Naive thymus-derived CD8-positive, alpha-beta T cell (primary cell): ENCODE data around the gene SMAD7. TPM values are rescaled to one million over a fixed set of nuclear protein-coding genes. Genes with fewer than 3 reads are reported as not detected.

Source experiments
- ATAC-seq, 2 donors: fragments of 150-1000 bp; cut with Tn5 transposase in 1 of 2; sonication (Bioruptor Pico), chemical (Tn5 transposase) in 1 of 2; 1 replicate in 1 of 2; 2 replicates in 1 of 2; pipeline ENCODE4 v1.10.0; 2021; ENCODE audit warnings: mild to moderate bottlenecking in 2 of 2, moderate library complexity in 2 of 2
- POLR2A ChIA-PET: fragments of 350-600 bp; sonication (Branson Sonifier 250); formaldehyde crosslinking; loops from one replicate; lab custom pipeline; 2021; ENCODE audit warnings: antibody characterized with exemption; lab: Charles Lee
- DNase-seq, 10 donors: peaks; one replicate each; pipeline versions ENCODE4 v3.0.0 to v3.0.0-alpha.2; 2020 to 2022
- H3K27ac Mint-ChIP-seq, 10 donors: one replicate each; pipeline ENCODE4 v1.8.0; 2020 to 2022; ENCODE audit warnings: mild to moderate bottlenecking in 10 of 10, mixed read lengths in 10 of 10, moderate library complexity in 4 of 10, inconsistent platforms in 1 of 10
- H3K27me3 Mint-ChIP-seq, 5 donors: one replicate each; pipeline ENCODE4 v1.8.0; 2021 to 2022; ENCODE audit warnings: mixed read lengths in 5 of 5
- H3K36me3 Mint-ChIP-seq, 3 donors: one replicate each; pipeline ENCODE4 v1.8.0; 2020 to 2022; ENCODE audit warnings: mixed read lengths in 3 of 3, mild to moderate bottlenecking in 2 of 3, inconsistent platforms in 1 of 3
- H3K4me1 Mint-ChIP-seq, 4 donors: one replicate each; pipeline ENCODE4 v1.8.0; 2021 to 2022; ENCODE audit warnings: mixed read lengths in 4 of 4
- H3K4me3 Mint-ChIP-seq, 10 donors: one replicate each; pipeline ENCODE4 v1.8.0; 2020 to 2022; ENCODE audit warnings: mild to moderate bottlenecking in 10 of 10, mixed read lengths in 10 of 10, moderate library complexity in 6 of 10, inconsistent platforms in 1 of 10
- H3K9me3 Mint-ChIP-seq, 9 donors: one replicate each; pipeline ENCODE4 v1.8.0; 2020 to 2022; ENCODE audit warnings: mixed read lengths in 9 of 9, mild to moderate bottlenecking in 3 of 9, inconsistent platforms in 1 of 9, moderate library complexity in 1 of 9
- polyA plus RNA-seq, 3 donors: library from polyadenylated mRNA; unstranded; fragments of 300-500 nt; fragmentation: Illumina TruSeq; gene quantifications; one replicate each; pipeline ENCODE4 v1.2.3, GENCODE V29; 2021
- total RNA-seq, 8 experiments: library from RNA in 2 of 8; stranded (reverse) in 2 of 8; gene quantifications; one replicate each; pipeline ENCODE4 v1.2.3 and lab custom pipeline; 2021 to 2026

Gene SMAD7
- total and polyA plus RNA-seq, 5 experiments from 2014 or later: 2.3 to 32.5 (median 4.9) TPM

DNA sequence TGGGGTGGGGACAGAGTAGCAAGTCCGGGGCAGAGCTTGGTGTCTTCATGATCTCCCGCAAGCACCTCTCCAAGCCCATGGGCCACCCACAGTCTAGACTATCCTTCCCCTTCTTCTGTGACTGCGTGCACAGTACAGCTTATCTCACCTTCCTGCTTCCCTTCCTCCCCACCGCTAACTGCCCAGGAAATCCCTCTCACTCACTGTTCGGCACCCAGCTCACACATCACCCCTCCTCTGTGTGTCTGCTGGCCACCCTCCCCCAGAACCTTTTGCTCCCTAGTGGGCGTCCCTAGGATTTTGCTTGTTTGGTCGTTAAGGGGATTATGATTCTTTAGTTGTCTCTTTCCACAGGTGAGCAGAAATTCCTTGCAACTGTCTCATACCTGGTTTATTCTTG, 31.5 kb upstream of the SMAD7 start:
- POLR2A ChIA-PET: interaction anchor here (0.5 to 1.3 kb wide), 3 partner anchors 20 to 59 kb away, joined by 3 to 4 read pairs (median 3); no protein-coding TSS in a partner anchor
- peak in 1 of 2 donors; percentile 44 for ATAC-seq
- H3K9me3 Mint-ChIP-seq: no peaks in the 10 kb centered on the region
- no peaks in the 10 kb centered on the region for H3K36me3 Mint-ChIP-seq
- DNase-seq: no peak
- H3K27me3 Mint-ChIP-seq: peaks cover 8 to 57% (median 32%) of the 10 kb centered on the region in 5 donors
- peaks cover 0 to 16% (median 7%) of the 10 kb centered on the region in 4 donors for H3K4me1 Mint-ChIP-seq
- peak overlapping the region in 1 of 10 donors; percentile 15 for H3K27ac Mint-ChIP-seq
- H3K4me3 Mint-ChIP-seq: no peak overlapping the region

DNA sequence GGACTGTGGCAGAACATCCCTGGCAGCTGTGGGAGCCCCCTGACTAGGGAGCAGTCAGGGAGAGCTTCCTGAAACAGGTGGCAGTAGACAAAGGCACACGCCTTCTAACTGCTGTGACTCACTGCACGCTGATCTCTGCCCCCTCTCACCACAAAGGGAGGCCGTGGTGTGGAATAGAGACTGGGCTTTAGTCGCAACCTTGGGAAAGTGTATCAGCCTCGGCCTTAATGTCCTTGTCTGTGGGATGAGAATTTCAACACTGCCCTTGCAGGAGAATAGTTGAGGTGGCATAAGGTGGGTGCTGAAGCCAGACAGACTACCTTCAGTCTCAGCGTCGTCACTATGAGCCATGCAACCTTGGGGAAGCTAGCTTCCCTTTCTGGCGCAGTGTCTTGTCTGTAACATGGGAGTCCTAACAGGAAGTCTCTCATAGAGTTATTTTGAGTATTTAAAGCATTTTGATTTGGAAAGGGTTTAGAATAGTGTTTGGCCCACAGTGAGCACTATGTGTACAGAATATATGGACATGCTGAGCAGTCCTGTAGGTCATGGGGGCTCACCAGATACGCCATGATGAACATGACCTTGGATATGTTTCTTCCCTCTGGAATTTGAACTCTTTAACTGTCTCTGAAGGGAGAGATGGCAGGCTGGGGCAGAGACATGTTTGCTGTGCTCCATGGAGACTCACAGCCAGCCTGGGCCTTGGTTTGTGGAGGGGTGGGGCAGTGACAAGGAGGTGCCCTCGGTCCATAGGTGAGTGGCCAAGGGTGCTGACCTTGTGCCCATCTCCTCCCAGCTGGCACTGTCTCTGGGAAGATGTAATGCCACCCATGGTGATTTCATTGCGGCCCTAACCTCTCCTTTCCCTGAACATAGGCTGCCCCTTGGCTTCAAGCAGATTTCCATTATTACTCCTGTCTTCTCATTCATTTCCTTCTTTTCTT, 29.5 kb upstream of the SMAD7 start:
- Mint-ChIP-seq H3K27me3 (peaks cover 12 to 64% (median 36%) of the 10 kb centered on the region in 5 donors), H3K36me3 (peaks cover 0 to 4% (median 0%) of the 10 kb centered on the region in 3 donors), H3K4me3 (no peak overlapping the region), H3K27ac (peak overlapping the region in 1 of 10 donors; percentile 45), H3K4me1 (peaks cover 5 to 24% (median 13%) of the 10 kb centered on the region in 4 donors), H3K9me3 (no peaks in the 10 kb centered on the region)
- ATAC-seq: no peak
- no peak for DNase-seq
- POLR2A ChIA-PET: no interaction called here

DNA sequence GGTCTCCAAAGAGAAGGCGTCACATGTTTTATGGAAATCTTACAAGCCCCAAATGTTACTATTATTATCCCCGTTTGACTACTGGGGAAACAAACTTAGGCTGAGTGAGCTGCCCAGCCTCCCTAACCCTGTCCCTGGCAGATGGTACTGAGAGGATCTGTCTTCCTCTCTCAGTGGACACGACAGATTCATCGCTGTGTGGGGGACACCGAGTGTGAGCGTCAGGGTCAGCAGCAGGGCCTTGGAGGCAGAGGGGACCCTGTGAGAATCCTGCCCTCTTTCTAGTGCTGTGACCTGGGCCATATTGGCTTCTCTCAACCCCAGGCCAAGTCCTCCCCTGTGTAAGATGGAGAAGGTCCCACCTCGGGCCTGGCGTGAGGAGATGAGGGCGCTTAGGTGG, 27.1 kb upstream of the SMAD7 start:
- Mint-ChIP-seq H3K36me3 (peaks cover 0 to 4% (median 0%) of the 10 kb centered on the region in 3 donors), H3K9me3 (no peaks in the 10 kb centered on the region), H3K27ac (peak overlapping the region in 1 of 10 donors; percentile 61), H3K27me3 (peaks cover 12 to 63% (median 33%) of the 10 kb centered on the region in 5 donors), H3K4me3 (peak overlapping the region in 2 of 10 donors; percentile 17 to 47), H3K4me1 (peaks cover 4 to 21% (median 12%) of the 10 kb centered on the region in 4 donors)
- POLR2A ChIA-PET: no interaction called here
- no peak for DNase-seq
- ATAC-seq: no peak

DNA sequence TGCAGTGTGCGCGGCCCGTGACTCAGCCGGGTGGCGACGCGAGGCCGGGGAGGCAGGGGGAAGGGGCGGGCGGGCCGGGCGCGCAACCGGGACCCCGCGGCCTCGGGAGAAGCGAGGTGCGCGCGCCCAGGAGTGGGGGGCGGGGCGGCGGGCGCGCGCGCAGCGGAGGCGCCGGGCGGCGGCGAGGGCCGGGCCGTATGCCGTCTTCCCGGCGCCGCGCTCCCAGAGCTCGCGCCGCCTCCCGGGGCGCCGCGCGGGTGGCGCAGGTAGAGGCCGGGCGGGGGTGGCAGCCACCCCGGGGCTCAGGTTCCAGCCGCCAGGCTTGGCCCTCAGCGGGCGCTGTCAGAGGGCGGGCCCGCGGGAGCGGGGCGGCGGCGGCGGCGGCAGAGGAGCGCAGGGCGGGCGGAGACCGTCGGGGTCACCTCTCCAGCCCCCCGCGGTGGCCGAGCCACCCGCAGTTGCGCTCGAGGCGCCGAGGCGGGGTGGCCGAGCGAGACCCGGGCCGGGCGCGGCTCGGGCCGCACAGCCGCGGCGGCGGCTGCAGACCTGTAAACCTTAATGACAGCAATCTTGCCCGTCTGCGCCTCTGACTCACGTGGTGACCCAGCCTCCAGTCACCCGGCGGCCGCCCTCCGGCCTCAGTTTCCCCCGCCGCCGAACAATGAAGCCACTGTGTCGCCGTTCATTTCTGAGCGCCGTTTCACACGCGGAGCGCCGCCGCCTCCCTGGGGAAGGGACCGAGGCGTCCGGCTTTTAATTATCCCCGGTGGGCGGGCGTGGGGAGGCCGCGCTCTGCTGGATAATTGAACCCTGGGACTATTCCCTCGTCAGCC, 25.3 kb upstream of the SMAD7 start:
- ATAC-seq: peak; percentile 83 to 90
- Mint-ChIP-seq H3K27ac (peak overlapping the region in 5 of 10 donors; percentile 30 to 81 (median 59)), H3K27me3 (peaks cover 16 to 44% (median 29%) of the 10 kb centered on the region in 5 donors), H3K4me1 (peaks cover 4 to 17% (median 8%) of the 10 kb centered on the region in 4 donors), H3K4me3 (peak overlapping the region; percentile 71 to 84 (median 80)), H3K9me3 (no peaks in the 10 kb centered on the region), H3K36me3 (peaks cover 0 to 4% (median 0%) of the 10 kb centered on the region in 3 donors)
- POLR2A ChIA-PET: no interaction called here
- peak in 8 of 10 donors; percentile 25 to 47 (median 36) for DNase-seq

DNA sequence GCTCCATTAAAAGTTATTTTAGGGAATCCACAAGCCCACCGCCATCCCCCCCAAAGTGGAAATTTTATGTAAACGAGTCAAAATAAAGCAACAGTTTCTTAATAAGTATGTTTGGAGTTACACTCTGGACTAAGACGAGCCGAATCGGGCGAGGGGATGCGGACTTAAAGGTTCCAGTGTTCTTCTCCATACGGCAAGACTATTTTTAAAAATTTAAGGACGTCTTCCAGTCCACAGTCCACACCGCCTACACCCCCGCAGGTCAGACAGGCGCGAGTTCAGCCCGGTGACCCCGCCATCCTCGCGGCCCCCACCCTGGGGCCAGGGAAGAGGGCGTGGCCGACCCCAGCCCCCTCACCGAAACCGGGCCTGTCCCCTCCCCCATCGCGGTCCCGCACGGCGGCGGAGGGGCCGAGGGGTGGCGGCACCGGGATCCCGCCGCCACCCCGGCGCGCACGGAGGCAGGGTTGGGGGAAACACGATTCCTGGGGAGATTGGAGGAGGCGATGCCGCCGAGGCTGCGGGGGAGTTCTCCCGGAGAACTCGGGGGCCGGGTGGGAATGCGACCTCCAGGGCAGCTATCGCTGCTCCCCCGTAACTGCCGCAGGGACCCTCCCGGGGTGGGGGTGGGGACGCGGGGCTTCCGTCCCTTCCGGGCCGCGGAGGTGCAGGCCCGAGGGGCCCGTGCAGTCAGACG, 24.5 kb upstream of the SMAD7 start:
- Mint-ChIP-seq H3K27ac (peak overlapping the region in 6 of 10 donors; percentile 11 to 88 (median 40)), H3K4me1 (peaks cover 4 to 16% (median 8%) of the 10 kb centered on the region in 4 donors), H3K36me3 (peaks cover 0 to 4% (median 0%) of the 10 kb centered on the region in 3 donors), H3K27me3 (peaks cover 13 to 37% (median 25%) of the 10 kb centered on the region in 5 donors), H3K9me3 (no peaks in the 10 kb centered on the region), H3K4me3 (peak overlapping the region; percentile 53 to 89 (median 84))
- ATAC-seq: peak; percentile 15 to 19
- POLR2A ChIA-PET: no interaction called here
- DNase-seq: no peak

DNA sequence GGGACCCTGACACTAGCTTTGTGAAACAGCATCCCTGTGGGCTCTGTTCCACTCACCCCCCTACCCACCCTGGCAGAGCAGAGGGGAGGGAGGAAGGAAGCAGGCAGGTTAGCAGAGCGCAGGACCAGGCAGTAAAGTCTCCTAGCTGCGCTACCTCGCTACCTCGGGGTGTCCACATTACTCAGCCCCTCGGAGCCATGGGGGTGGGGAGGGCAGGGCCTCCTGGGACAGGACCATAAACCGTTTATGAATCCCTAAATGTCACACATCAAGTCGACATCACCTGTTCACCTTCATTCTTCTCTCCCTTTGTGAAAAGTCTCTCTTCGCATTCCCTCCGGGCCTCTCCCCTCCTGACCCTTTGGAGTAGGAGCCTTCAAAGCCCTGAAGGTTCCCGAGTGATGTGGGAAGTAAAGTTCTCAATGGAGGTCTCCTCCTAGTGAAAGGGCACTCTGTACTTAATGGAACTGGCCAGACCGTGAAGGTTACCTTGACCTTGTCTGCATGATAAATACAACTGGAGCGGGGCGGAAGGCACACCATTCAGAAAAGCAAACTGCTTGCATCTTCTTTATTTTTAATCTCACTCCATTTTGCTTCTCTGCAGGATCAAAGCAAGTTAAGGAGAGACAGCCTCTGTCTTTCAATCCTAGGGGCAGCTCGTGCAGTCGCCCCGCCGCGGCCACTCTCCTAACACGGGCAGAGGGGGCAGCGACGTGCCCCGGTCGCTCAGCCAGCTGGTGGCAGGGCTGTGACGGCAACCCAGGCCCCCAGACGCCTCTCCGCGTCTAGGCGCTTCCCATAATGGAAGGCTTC, 23.7 kb upstream of the SMAD7 start:
- H3K4me1 Mint-ChIP-seq: peaks cover 4 to 10% (median 8%) of the 10 kb centered on the region in 4 donors
- H3K36me3 Mint-ChIP-seq: peaks cover 0 to 4% (median 0%) of the 10 kb centered on the region in 3 donors
- DNase-seq: no peak
- peak overlapping the region; percentile 53 to 89 (median 82) for H3K4me3 Mint-ChIP-seq
- peaks cover 10 to 29% (median 18%) of the 10 kb centered on the region in 5 donors for H3K27me3 Mint-ChIP-seq
- ATAC-seq: no peak
- POLR2A ChIA-PET: interaction anchor here (1.2 kb wide), 1 partner anchor 46 kb away, joined by 3 read pairs; no protein-coding TSS in a partner anchor
- H3K27ac Mint-ChIP-seq: peak overlapping the region in 3 of 10 donors; percentile 11 to 73 (median 36)
- H3K9me3 Mint-ChIP-seq: no peaks in the 10 kb centered on the region

DNA sequence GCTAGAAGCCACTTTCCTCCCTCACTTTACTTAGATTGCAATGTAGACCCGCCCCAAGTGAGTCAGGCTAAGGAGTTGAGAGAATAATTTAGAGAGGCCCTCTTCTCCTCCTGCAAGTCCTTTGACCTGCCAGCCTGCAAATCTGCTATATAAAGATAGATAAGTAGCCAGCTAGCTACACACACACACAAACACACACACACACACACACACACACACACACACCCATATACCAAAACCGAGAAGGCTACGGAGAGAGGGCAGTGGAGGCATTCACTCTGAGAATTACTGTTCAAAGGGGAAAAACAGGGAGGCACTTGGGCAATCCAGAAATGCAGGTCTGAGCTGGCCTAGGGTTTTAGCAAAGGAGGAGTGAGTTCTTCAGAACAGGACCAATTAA, 23.0 kb upstream of the SMAD7 start:
- Mint-ChIP-seq H3K4me1 (peaks cover 2 to 10% (median 8%) of the 10 kb centered on the region in 4 donors), H3K9me3 (no peaks in the 10 kb centered on the region), H3K27me3 (peaks cover 10 to 22% (median 12%) of the 10 kb centered on the region in 5 donors), H3K4me3 (peak overlapping the region in 6 of 10 donors; percentile 9 to 83 (median 28)), H3K36me3 (peaks cover 0 to 4% (median 0%) of the 10 kb centered on the region in 3 donors), H3K27ac (peak overlapping the region in 1 of 10 donors; percentile 40)
- ATAC-seq: no peak
- POLR2A ChIA-PET: interaction anchor here (1.2 kb wide), 1 partner anchor 45 kb away, joined by 3 read pairs; no protein-coding TSS in a partner anchor
- no peak for DNase-seq

DNA sequence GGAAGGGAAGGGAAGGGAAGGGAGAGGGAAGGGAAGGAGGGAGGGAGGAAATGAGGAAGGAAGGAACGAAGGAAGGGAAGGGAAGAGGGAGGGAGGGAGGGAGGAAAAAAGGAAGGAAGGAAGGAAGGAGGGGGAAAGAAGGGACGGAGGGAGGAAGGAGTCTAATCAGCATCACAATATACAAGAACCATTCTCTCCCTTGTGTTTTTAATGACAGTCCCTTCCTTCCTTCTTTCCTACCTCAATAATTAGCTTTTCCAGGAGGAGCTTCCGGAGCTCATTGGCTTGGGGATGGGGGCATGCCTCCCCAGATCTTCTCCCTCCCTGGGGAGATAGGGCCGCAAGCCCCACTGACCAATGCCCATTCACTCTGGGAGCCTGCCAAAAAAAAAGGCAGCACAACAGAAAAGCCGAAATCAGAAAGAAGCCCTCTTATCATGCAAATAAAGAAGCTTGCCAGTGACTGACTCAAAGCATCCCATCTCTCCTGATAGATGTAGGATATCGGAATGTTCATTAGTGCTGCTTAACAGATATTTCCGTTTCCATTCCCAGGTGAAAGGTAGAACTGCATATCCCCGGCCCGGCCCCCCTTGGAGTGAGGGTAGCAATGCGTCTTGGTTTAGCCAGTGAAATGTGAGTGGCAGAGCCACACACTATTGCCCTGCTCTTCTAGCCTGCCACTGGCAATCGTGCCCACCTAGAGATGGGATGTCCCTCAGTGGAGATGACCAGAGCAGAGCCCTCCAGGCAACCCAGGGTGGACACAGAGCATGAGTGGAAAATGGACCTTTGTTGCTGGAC, 17.8 kb upstream of the SMAD7 start:
- Mint-ChIP-seq H3K36me3 (no peaks in the 10 kb centered on the region), H3K9me3 (peaks cover 0 to 3% (median 0%) of the 10 kb centered on the region in 9 donors), H3K27me3 (peaks cover 0 to 6% (median 0%) of the 10 kb centered on the region in 5 donors), H3K4me3 (no peak overlapping the region), H3K27ac (peak overlapping the region in 1 of 10 donors; percentile 62), H3K4me1 (peaks cover 0 to 1% (median 0%) of the 10 kb centered on the region in 4 donors)
- POLR2A ChIA-PET: interaction anchor here (0.7 kb wide), 1 partner anchor 237 kb away, joined by 3 read pairs; no protein-coding TSS in a partner anchor
- ATAC-seq (no peak), DNase-seq (no peak)

DNA sequence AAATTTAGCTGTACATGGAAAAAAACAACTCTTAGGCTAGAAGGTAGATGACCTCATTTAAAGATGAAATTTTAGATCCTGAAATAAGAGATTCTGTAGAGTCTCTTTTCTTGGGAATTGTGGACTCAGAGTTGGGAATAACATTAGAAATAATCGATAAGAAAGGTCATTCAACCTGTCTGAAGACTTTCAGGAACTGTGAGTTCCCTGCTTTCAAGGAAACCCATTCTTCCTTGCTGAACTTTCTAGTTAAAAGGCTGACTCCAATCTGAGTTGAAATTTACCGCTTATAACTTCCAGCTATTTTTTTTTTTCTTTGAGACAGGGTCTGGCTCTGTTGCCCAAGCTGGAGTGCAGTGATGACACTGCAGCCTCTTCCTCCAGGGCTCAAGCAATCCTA, 16.8 kb upstream of the SMAD7 start:
- ATAC-seq: no peak
- peaks cover 0 to 3% (median 0%) of the 10 kb centered on the region in 9 donors for H3K9me3 Mint-ChIP-seq
- DNase-seq: no peak
- no peaks in the 10 kb centered on the region for H3K36me3 Mint-ChIP-seq
- H3K4me1 Mint-ChIP-seq: peaks cover 6 to 12% (median 8%) of the 10 kb centered on the region in 4 donors
- POLR2A ChIA-PET: interaction anchor here (1.1 kb wide), 1 partner anchor 15 kb away, joined by 3 read pairs; no protein-coding TSS in a partner anchor
- no peak overlapping the region for H3K4me3 Mint-ChIP-seq
- H3K27ac Mint-ChIP-seq: no peak overlapping the region
- H3K27me3 Mint-ChIP-seq: peaks cover 0 to 6% (median 0%) of the 10 kb centered on the region in 5 donors

DNA sequence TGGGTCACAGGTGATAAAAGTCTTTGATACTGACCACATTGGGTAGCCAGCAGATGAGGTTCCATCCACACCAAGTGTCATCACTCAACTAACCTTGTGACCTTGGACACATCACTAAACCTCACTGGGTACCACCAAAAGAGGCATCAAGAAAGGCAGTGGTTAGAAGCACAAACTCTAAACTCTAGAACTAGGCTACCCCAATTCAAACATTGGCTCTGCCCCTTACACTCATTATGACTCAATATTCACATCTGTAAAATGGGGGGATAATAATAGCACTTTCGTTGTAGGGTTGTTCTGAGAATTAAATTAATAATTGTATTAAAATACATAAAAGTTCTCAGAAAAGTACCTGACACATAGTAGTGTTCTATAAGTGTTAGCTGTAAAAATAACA, 15.8 kb upstream of the SMAD7 start:
- Mint-ChIP-seq H3K27me3 (peaks cover 0 to 7% (median 0%) of the 10 kb centered on the region in 5 donors), H3K27ac (no peak overlapping the region), H3K9me3 (peaks cover 0 to 3% (median 0%) of the 10 kb centered on the region in 9 donors), H3K4me1 (peaks cover 6 to 16% (median 12%) of the 10 kb centered on the region in 4 donors), H3K4me3 (no peak overlapping the region), H3K36me3 (no peaks in the 10 kb centered on the region)
- ATAC-seq: no peak
- POLR2A ChIA-PET: interaction anchor here (0.6 kb wide), 1 partner anchor 204 kb away, joined by 3 read pairs; no protein-coding TSS in a partner anchor
- DNase-seq: no peak
